Parathyroid adenoma (tissue), 2 donors: ENCODE data around the gene TIAM2.
A peak's percentile ranks its signal among the peaks of the same experiment; 100 is the strongest.
"Not testable (repeated sequence)": the region's sequence is repeated elsewhere in the genome, so short reads cannot be mapped to it uniquely, and the experiment has no call there.

ENCODE experiments used
- H2AFZ ChIP-seq: fragments of 300-600 bp; sonication (generic); one replicate; pipeline ENCODE4 v1.7.0; 2017; ENCODE audit warnings: antibody characterized with exemption, mild to moderate bottlenecking
- H3K27ac ChIP-seq: fragments of 300-600 bp; sonication (generic); one replicate; pipeline ENCODE4 v1.7.0; 2017
- H3K27me3 ChIP-seq: fragments of 300-600 bp; sonication (generic); one replicate; pipeline ENCODE4 v1.7.0; 2017; ENCODE audit warnings: low read length; ENCODE audit not compliant: control insufficient read depth, insufficient read depth
- H3K36me3 ChIP-seq: fragments of 300-600 bp; sonication (generic); one replicate; pipeline ENCODE4 v1.7.0; 2017; ENCODE audit warnings: low read length; ENCODE audit not compliant: control insufficient read depth, insufficient read depth
- H3K4me1 ChIP-seq: fragments of 300-600 bp; sonication (generic); one replicate; pipeline ENCODE4 v1.7.0; 2017; ENCODE audit warnings: control low read depth
- H3K4me2 ChIP-seq: fragments of 300-600 bp; sonication (generic); one replicate; pipeline ENCODE4 v1.7.0; 2017; ENCODE audit warnings: low read length
- H3K4me3 ChIP-seq: fragments of 300-600 bp; sonication (generic); one replicate; pipeline ENCODE4 v1.7.0; 2017; ENCODE audit warnings: low read depth, low read length
- H3K79me2 ChIP-seq: fragments of 300-600 bp; sonication (generic); one replicate; pipeline ENCODE4 v1.7.0; 2017; ENCODE audit warnings: control low read depth
- H3K9ac ChIP-seq: fragments of 300-600 bp; sonication (generic); one replicate; pipeline ENCODE4 v1.7.0; 2017; ENCODE audit warnings: mild to moderate bottlenecking
- H3K9me3 ChIP-seq: fragments of 300-600 bp; sonication (generic); one replicate; pipeline ENCODE4 v1.7.0; 2017; ENCODE audit warnings: low read length; ENCODE audit not compliant: control insufficient read depth
- TF ChIP-seq, protein P1 (sequence below): fragments of 300-600 bp; sonication (generic); IDR thresholded peaks from one replicate; pipeline ENCODE4 v1.7.0; 2017; ENCODE audit warnings: antibody characterized with exemption, mild to moderate bottlenecking
- donor health status: primary hyperparathyroidism.

Gene TIAM2

DNA sequence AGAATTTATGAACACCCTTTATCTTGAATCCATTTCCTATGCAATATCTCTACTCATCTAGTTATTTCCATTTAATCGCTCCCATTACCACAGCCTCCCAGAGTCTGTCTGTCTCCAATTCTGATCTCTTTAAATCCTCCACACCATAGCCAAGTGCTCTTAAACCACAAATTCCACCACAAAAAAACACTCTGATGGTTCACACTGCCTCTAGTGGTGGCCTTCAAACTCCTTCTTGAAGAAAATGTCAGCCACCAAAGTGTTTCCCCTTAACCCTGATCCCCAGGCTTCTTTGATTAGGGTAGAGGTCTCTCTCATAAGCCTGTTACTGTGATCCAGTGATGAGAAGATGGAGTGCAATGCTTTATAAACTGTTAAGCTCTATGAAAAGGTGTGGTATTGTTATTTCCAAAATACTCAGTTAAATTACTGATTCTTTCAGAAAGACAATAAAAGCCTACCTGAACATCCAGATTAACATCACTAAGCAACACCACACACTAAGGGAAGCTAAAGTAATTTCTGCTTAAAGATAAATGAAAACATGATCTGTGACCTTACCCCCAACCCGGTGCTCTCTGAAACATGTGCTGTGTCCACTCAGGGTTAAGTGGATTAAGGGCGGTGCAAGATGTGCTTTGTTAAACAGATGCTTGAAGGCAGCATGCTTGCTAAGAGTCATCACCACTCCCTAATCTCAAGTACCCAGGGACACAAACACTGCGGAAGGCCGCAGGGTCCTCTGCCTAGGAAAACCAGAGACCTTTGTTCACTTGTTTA, 273.2 kb downstream of the TIAM2 start:
- H3K79me2 ChIP-seq, H3K27ac ChIP-seq, H3K9ac ChIP-seq, H3K4me1 ChIP-seq, H3K27me3 ChIP-seq, H3K36me3 ChIP-seq, H3K4me3 ChIP-seq, H3K4me2 ChIP-seq, H2AFZ ChIP-seq, H3K9me3 ChIP-seq: not testable (repeated sequence)
- TF ChIP-seq, protein P1, sequence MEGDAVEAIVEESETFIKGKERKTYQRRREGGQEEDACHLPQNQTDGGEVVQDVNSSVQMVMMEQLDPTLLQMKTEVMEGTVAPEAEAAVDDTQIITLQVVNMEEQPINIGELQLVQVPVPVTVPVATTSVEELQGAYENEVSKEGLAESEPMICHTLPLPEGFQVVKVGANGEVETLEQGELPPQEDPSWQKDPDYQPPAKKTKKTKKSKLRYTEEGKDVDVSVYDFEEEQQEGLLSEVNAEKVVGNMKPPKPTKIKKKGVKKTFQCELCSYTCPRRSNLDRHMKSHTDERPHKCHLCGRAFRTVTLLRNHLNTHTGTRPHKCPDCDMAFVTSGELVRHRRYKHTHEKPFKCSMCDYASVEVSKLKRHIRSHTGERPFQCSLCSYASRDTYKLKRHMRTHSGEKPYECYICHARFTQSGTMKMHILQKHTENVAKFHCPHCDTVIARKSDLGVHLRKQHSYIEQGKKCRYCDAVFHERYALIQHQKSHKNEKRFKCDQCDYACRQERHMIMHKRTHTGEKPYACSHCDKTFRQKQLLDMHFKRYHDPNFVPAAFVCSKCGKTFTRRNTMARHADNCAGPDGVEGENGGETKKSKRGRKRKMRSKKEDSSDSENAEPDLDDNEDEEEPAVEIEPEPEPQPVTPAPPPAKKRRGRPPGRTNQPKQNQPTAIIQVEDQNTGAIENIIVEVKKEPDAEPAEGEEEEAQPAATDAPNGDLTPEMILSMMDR = peak; percentile 22

DNA sequence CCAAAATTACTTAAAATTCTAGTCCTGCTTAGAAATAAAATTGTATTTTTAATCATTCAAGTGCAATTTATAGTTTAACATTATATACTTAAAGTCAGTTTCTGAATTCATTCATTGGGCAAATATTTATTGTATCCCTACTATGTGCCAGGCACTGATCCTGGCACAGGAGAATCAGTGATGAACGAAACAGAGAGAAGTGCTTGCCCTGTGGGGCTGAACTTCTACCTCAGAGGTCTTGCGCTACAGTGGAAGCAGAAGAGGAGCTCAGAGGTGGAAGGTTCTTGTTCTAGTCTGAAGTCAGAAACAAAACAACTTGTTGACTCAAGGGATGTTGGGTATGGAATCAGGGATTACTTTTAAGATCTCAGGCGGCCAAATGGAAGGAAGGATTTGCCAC, 274.6 kb downstream of the TIAM2 start:
- H3K4me2 ChIP-seq = no peak overlapping the region
- no peaks in the 10 kb centered on the region for H3K27me3 ChIP-seq
- TF ChIP-seq, protein P1 = no peak
- H3K4me1 ChIP-seq = no peaks in the 10 kb centered on the region
- no peaks in the 10 kb centered on the region for H3K79me2 ChIP-seq
- no peaks in the 10 kb centered on the region for H3K9me3 ChIP-seq
- no peaks in the 10 kb centered on the region for H3K36me3 ChIP-seq
- no peak overlapping the region for H3K4me3 ChIP-seq
- H3K27ac ChIP-seq = no peak overlapping the region
- no peak overlapping the region for H2AFZ ChIP-seq
- H3K9ac ChIP-seq = no peak overlapping the region

DNA sequence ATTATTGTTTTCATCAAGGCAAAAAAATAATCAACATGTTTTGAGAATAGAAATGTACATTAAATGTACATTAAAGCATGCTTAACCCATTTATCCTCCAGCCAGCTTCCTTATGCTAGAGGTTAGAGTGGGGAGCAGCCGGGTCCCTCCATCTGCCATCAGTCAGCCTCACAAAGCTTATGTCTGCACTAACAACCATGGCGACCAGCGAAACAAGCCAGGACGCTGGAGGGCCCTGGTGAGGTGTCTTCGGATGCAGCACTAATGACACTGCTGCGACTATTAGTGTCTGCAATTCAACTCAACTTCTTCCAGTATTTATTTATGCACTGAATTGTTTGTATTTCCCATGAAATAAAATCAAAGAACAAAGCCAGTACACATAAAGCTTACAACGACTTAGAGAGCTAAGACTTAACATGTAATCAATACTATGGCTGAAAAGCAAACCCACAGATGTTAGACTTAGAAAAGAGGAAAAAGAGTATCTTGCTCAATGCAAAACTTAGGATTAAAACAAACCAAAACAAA, 275.5 kb downstream of the TIAM2 start:
- TF ChIP-seq, protein P1 = no peak
- no peak overlapping the region for H3K27ac ChIP-seq

DNA sequence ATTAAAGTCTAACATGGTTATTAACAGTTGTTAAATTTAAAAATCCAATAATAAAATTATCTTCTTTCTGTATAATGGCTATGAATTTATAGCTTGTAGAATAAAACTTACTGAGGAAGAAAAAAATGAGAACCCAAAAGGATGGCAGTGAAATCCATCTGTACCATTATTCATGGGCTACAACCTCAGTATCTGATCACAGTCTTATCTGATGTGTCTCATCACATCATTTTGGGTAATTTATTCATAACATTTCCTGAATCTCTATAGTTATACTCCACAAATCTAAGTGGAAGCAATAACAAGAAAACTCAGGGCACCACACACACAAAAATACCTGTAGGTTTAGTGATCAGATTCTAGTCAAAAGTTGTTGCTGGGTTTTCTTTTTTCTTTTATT, 276.0 kb downstream of the TIAM2 start:
- Histone ChIP-seq H3K79me2 (no peaks in the 10 kb centered on the region), H3K4me1 (no peaks in the 10 kb centered on the region), H2AFZ (no peak overlapping the region), H3K4me2 (no peak overlapping the region), H3K9me3 (no peaks in the 10 kb centered on the region), H3K27me3 (no peaks in the 10 kb centered on the region), H3K4me3 (no peak overlapping the region), H3K27ac (no peak overlapping the region), H3K9ac (no peak overlapping the region), H3K36me3 (no peaks in the 10 kb centered on the region)
- TF ChIP-seq, protein P1 = no peak

More for the DNA sequence above, 275.5 kb downstream of the TIAM2 start:
- H3K9me3 ChIP-seq = no peaks in the 10 kb centered on the region
- H3K9ac ChIP-seq = no peak overlapping the region
- no peak overlapping the region for H2AFZ ChIP-seq
- no peaks in the 10 kb centered on the region for H3K36me3 ChIP-seq
- no peaks in the 10 kb centered on the region for H3K4me1 ChIP-seq
- no peaks in the 10 kb centered on the region for H3K27me3 ChIP-seq
- no peak overlapping the region for H3K4me2 ChIP-seq
- H3K79me2 ChIP-seq = no peaks in the 10 kb centered on the region
- no peak overlapping the region for H3K4me3 ChIP-seq
